ENCODE data around the gene CX3CL1.

GRCh38 chr16:57379579-57379978 is 7.3 kb downstream of the CX3CL1 start:
- TF ChIP-seq MAX (IDR thresholded peaks at IDR 0.05) = no peak
- no peak for TF ChIP-seq CTCF (IDR thresholded peaks at IDR 0.05 in 2 of 3, conservative IDR thresholded peaks at IDR 0.05 in 1 of 3; ENCODE audit: borderline replicate concordance in 1 of 3, insufficient read depth in 1 of 3, low read depth in 2 of 3, low read length in 2 of 3)
- TF ChIP-seq REST (IDR thresholded peaks at IDR 0.05; ENCODE audit: low read depth) = no peak
- no peak for TF ChIP-seq EZH2phosphoT487 (IDR thresholded peaks at IDR 0.05; ENCODE audit: borderline replicate concordance)
- TF ChIP-seq CEBPB (IDR thresholded peaks at IDR 0.05; ENCODE audit: low read depth) = no peak
- TF ChIP-seq ZNF274 (IDR thresholded peaks at IDR 0.05; ENCODE audit: low read depth, low read length) = no peak
- no peak for TF ChIP-seq POLR2A (IDR thresholded peaks at IDR 0.05; ENCODE audit: borderline replicate concordance, extremely low read depth, insufficient read depth, insufficient read length)
- TF ChIP-seq CBX3 (IDR thresholded peaks at IDR 0.05; ENCODE audit: low read depth) = no peak
- no peak for TF ChIP-seq FOSL1 (IDR thresholded peaks at IDR 0.05; ENCODE audit: low read depth)
- no peak for TF ChIP-seq EZH2 (IDR thresholded peaks at IDR 0.05)
- no peak for TF ChIP-seq RAD21 (IDR thresholded peaks at IDR 0.05; ENCODE audit: low read depth)
- no peak for TF ChIP-seq ZFX (IDR thresholded peaks at IDR 0.05)

Measured in HCT116 (cell line).